HCT116 (cell line): Measurements from ENCODE around the gene NR5A2. TPM values are rescaled to one million over a fixed set of nuclear protein-coding genes. Genes with fewer than 3 reads are reported as not detected.

Experiments
- ATAC-seq: fragments of 200-7000 bp; cut with Tn5 transposase; 2 replicates; pipeline ENCODE4 v1.9.1; 2020; ENCODE audit warnings: mild to moderate bottlenecking, moderate library complexity
- BruUV-seq: library from RNA; stranded (reverse); fragments of 400-500 nt; replicated peaks from 2 replicates; lab custom pipeline; 2021; lab: Mats Ljungman, UMichigan
- CTCF ChIA-PET: fragments of 300-600 bp; sonication (Branson Sonifier 250); formaldehyde crosslinking; loops from one replicate; lab custom pipeline; 2021; ENCODE audit warnings: antibody characterized with exemption; lab: Charles Lee
- POLR2A ChIA-PET: fragments of 300-600, 350-600 bp; sonication (Branson Sonifier 250); formaldehyde crosslinking; loops from one replicate; lab custom pipeline; 2021; ENCODE audit warnings: antibody characterized with exemption; lab: Charles Lee
- RAD21 ChIA-PET, 2 experiments: fragments of 300-600 bp; sonication (Branson Sonifier 250); formaldehyde crosslinking; loops; one replicate each; lab custom pipeline; 2023; ENCODE audit warnings: low total read pairs in 2 of 2; ENCODE audit not compliant: uncharacterized antibody in 2 of 2, unreplicated experiment in 2 of 2, low non-redundant PET in 1 of 2; lab: Charles Lee
- DNase-seq: peaks from one replicate; pipeline ENCODE4 v3.0.0-alpha.2; 2010; ENCODE audit warnings: low read depth, low spot score
- H2AFZ ChIP-seq: fragments of 200-600 bp; shearing (Covaris generic), sonication (generic); 2 replicates; pipeline ENCODE4 v1.6.1; 2017; ENCODE audit warnings: low read depth, mixed run types, mixed read lengths, antibody characterized with exemption, low read length; ENCODE audit not compliant: poor library complexity, severe bottlenecking
- H3K27ac ChIP-seq: 2 replicates; pipeline ENCODE4 v1.5.1; 2012; ENCODE audit warnings: low read depth, low read length
- H3K27me3 ChIP-seq: fragments of 200-600 bp; sonication (generic); 2 replicates; pipeline ENCODE4 v1.6.1; 2016; ENCODE audit warnings: mixed run types, low read length, mixed read lengths; ENCODE audit not compliant: insufficient read depth
- H3K36me3 ChIP-seq, 2 experiments: fragments of 200-500 bp in 1 of 2; fragments of 200-600 bp in 1 of 2; sonication (Bioruptor generic) in 1 of 2; sonication (generic) in 1 of 2; 2 replicates each; pipeline versions ENCODE4 v1.5.1 to v1.6.1; 2014 to 2016; ENCODE audit warnings: low read length in 2 of 2, inconsistent platforms in 1 of 2, mixed read lengths in 1 of 2, mixed run types in 1 of 2; ENCODE audit not compliant: insufficient read depth in 2 of 2, control insufficient read depth in 1 of 2
- H3K4me1 ChIP-seq, 2 experiments: fragments of 200-600 bp in 1 of 2; sonication (generic) in 1 of 2; 2 replicates each; pipeline versions ENCODE4 v1.5.1 to v1.6.1; 2012 to 2017; ENCODE audit warnings: low read length in 2 of 2, inconsistent platforms in 1 of 2, mild to moderate bottlenecking in 1 of 2, mixed read lengths in 1 of 2, mixed run types in 1 of 2, moderate library complexity in 1 of 2; ENCODE audit not compliant: insufficient read depth in 2 of 2, control insufficient read depth in 1 of 2
- H3K4me2 ChIP-seq: fragments of 200-600 bp; sonication (generic); 2 replicates; pipeline ENCODE4 v1.6.1; 2017; ENCODE audit warnings: mixed run types, low read length, mixed read lengths
- H3K4me3 ChIP-seq, 2 experiments: fragments of 200-600 bp in 1 of 2; sonication (generic) in 1 of 2; replicated peaks in 1 of 2; 2 replicates each; pipeline ENCODE4 v1.5.1; 2011 to 2016; ENCODE audit warnings: low read length in 2 of 2, control low read depth in 1 of 2, low read depth in 1 of 2, mild to moderate bottlenecking in 1 of 2, mixed read lengths in 1 of 2, mixed run types in 1 of 2
- H3K79me2 ChIP-seq: fragments of 200-600 bp; sonication (generic); 2 replicates; pipeline ENCODE4 v1.6.1; 2017; ENCODE audit warnings: mild to moderate bottlenecking, mixed run types, low read length, moderate library complexity, mixed read lengths; ENCODE audit not compliant: insufficient read depth
- H3K9ac ChIP-seq: fragments of 200-600 bp; sonication (generic); 2 replicates; pipeline ENCODE4 v1.6.1; 2016; ENCODE audit warnings: low read length, mixed read lengths
- H3K9me2 ChIP-seq: fragments of 200-600 bp; sonication (generic), shearing (Covaris generic); 2 replicates; pipeline ENCODE4 v1.6.1; 2017; ENCODE audit warnings: mixed run types, mild to moderate bottlenecking, moderate library complexity; ENCODE audit not compliant: insufficient read depth
- H3K9me3 ChIP-seq, 2 experiments: fragments of 200-500 bp in 1 of 2; fragments of 200-600 bp in 1 of 2; sonication (Bioruptor generic) in 1 of 2; sonication (generic) in 1 of 2; 2 replicates each; pipeline ENCODE4 v1.6.1; 2014 to 2017; ENCODE audit warnings: low read length in 2 of 2, mixed read lengths in 2 of 2, inconsistent platforms in 1 of 2, low read depth in 1 of 2, mild to moderate bottlenecking in 1 of 2, mixed run types in 1 of 2, moderate library complexity in 1 of 2; ENCODE audit not compliant: control insufficient read depth in 1 of 2, insufficient read depth in 1 of 2
- H4K20me1 ChIP-seq: fragments of 200-600 bp; sonication (generic), shearing (Covaris generic); 2 replicates; pipeline ENCODE4 v1.6.1; 2017; ENCODE audit warnings: mixed run types, mild to moderate bottlenecking, moderate library complexity; ENCODE audit not compliant: insufficient read depth
- ATF3 ChIP-seq: IDR thresholded peaks from 2 replicates; pipeline ENCODE4 v1.6.1; 2012
- CBX3 ChIP-seq: IDR thresholded peaks from 2 replicates; pipeline ENCODE4 v1.6.1; 2012; ENCODE audit warnings: low read depth
- EGR1 ChIP-seq: IDR thresholded peaks from 2 replicates; pipeline ENCODE4 v1.6.1; 2012; ENCODE audit warnings: low read depth
- ELF1 ChIP-seq: IDR thresholded peaks from 2 replicates; pipeline ENCODE4 v1.6.1; 2012; ENCODE audit warnings: low read depth, borderline replicate concordance
- FOSL1 ChIP-seq: IDR thresholded peaks from 2 replicates; pipeline ENCODE4 v1.6.1; 2012; ENCODE audit warnings: low read depth
- JUND ChIP-seq: IDR thresholded peaks from 2 replicates; pipeline ENCODE4 v1.6.1; 2012
- MAX ChIP-seq: IDR thresholded peaks from 2 replicates; pipeline ENCODE4 v1.6.1; 2012
- POLR2AphosphoS5 ChIP-seq: IDR thresholded peaks from 2 replicates; pipeline ENCODE4 v1.6.1; 2011; ENCODE audit warnings: mild to moderate bottlenecking, low read depth, low read length, moderate library complexity
- SIN3A ChIP-seq: IDR thresholded peaks from 2 replicates; pipeline ENCODE4 v1.6.1; 2012; ENCODE audit warnings: low read depth
- YY1 ChIP-seq: IDR thresholded peaks from 2 replicates; pipeline ENCODE4 v1.6.1; 2011; ENCODE audit warnings: low read length, low read depth, moderate library complexity, mild to moderate bottlenecking; ENCODE audit not compliant: insufficient replicate concordance; ENCODE audit errors: extremely low read depth
- ZNF274 ChIP-seq: fragments of 200-500 bp; sonication (Bioruptor generic); IDR thresholded peaks from 2 replicates; pipeline ENCODE4 v1.6.1; 2014; ENCODE audit warnings: mild to moderate bottlenecking, low read depth, low read length, inconsistent platforms
- intact Hi-C: fragments of 100-400 bp; cut with micrococcal nuclease; formaldehyde crosslinking; loops from 2 replicates; pipeline ENCODE4 v1.10.0; 2022
- total RNA-seq: library from RNA; stranded (reverse); gene quantifications from one replicate; pipeline ENCODE4 v1.2.1, GENCODE V29; 2021; ENCODE audit not compliant: unreplicated experiment
- TF ChIP-seq, protein P1 (sequence below): IDR thresholded peaks from 2 replicates; pipeline ENCODE4 v1.6.1; 2012; ENCODE audit warnings: low read depth

NR5A2 gene
- total RNA-seq, 1 experiment from 2014 or later: 0.91 TPM

GRCh38 chr1:200053646-200054045, 26.1 kb downstream of the NR5A2 start:
- Histone ChIP-seq H3K36me3 (no peaks in the 10 kb centered on the region), H3K9ac (no peak overlapping the region), H4K20me1 (no peaks in the 10 kb centered on the region), H3K9me2 (no peaks in the 10 kb centered on the region), H2AFZ (no peak overlapping the region), H3K4me1 (peaks cover 0 to 6% of the 10 kb centered on the region in 2 experiments; a peak in 2 of 4 replicates), H3K79me2 (no peaks in the 10 kb centered on the region), H3K4me2 (no peak overlapping the region), H3K27me3 (no peaks in the 10 kb centered on the region), H3K4me3 (no peak overlapping the region), H3K9me3 (no peaks in the 10 kb centered on the region), H3K27ac (no peak overlapping the region)
- ATAC-seq (no peak), DNase-seq (no peak)
- no TSS peak for BruUV-seq
- intact Hi-C loops: no loop called here
- RAD21 ChIA-PET: no interaction called here
- TF ChIP-seq SIN3A (no peak), EGR1 (peak; percentile 43; the same call in 1 of the 2 replicates), FOSL1 (0 out of 2 replicates have a peak, but pooled peaks have one; percentile 13), ATF3 (no peak)
- POLR2A ChIA-PET: interaction anchor here (0.6 to 0.7 kb wide), 2 partner anchors 105 to 110 kb away, joined by 3 to 4 read pairs; no protein-coding TSS in a partner anchor
- CTCF ChIA-PET: interaction anchor here (1.3 kb wide), 1 partner anchor 369 kb away, joined by 3 read pairs; no protein-coding TSS in a partner anchor

- Histone ChIP-seq H3K4me1 (peaks cover 0 to 6% of the 10 kb centered on the region in 2 experiments; a peak in 2 of 4 replicates), H3K79me2 (no peaks in the 10 kb centered on the region), H3K9ac (no peak overlapping the region), H4K20me1 (no peaks in the 10 kb centered on the region), H3K9me2 (no peaks in the 10 kb centered on the region), H3K27ac (no peak overlapping the region), H3K4me2 (no peak overlapping the region), H3K27me3 (no peaks in the 10 kb centered on the region), H3K4me3 (no peak overlapping the region), H3K36me3 (no peaks in the 10 kb centered on the region), H2AFZ (no peak overlapping the region), H3K9me3 (no peaks in the 10 kb centered on the region)
- ChIA-PET RAD21 (no interaction called here), CTCF (no interaction called here), POLR2A (no interaction called here)
- no peak for TF ChIP-seq JUND
- TF ChIP-seq, protein P1, sequence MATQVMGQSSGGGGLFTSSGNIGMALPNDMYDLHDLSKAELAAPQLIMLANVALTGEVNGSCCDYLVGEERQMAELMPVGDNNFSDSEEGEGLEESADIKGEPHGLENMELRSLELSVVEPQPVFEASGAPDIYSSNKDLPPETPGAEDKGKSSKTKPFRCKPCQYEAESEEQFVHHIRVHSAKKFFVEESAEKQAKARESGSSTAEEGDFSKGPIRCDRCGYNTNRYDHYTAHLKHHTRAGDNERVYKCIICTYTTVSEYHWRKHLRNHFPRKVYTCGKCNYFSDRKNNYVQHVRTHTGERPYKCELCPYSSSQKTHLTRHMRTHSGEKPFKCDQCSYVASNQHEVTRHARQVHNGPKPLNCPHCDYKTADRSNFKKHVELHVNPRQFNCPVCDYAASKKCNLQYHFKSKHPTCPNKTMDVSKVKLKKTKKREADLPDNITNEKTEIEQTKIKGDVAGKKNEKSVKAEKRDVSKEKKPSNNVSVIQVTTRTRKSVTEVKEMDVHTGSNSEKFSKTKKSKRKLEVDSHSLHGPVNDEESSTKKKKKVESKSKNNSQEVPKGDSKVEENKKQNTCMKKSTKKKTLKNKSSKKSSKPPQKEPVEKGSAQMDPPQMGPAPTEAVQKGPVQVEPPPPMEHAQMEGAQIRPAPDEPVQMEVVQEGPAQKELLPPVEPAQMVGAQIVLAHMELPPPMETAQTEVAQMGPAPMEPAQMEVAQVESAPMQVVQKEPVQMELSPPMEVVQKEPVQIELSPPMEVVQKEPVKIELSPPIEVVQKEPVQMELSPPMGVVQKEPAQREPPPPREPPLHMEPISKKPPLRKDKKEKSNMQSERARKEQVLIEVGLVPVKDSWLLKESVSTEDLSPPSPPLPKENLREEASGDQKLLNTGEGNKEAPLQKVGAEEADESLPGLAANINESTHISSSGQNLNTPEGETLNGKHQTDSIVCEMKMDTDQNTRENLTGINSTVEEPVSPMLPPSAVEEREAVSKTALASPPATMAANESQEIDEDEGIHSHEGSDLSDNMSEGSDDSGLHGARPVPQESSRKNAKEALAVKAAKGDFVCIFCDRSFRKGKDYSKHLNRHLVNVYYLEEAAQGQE: no peak
- no peak for TF ChIP-seq EGR1
- no peak for TF ChIP-seq POLR2AphosphoS5
- TF ChIP-seq ZNF274: no peak
- no peak for TF ChIP-seq YY1
- no peak for TF ChIP-seq CBX3
- no peak for TF ChIP-seq MAX
- no peak for TF ChIP-seq ELF1
- BruUV-seq: no TSS peak
- intact Hi-C loops: no loop called here
- no peak for DNase-seq
- ATAC-seq: no peak
Observed at GRCh38 chr1:200058341-200058740, 30.8 kb downstream of the NR5A2 start.
